ENCODE measurements around the gene MLH1. TPM values are rescaled to one million over a fixed set of nuclear protein-coding genes. Genes with fewer than 3 reads are reported as not detected.
"Not testable (repeated sequence)": the region's sequence is repeated elsewhere in the genome, so short reads cannot be mapped to it uniquely, and the experiment has no call there.

The MLH1 gene
- total RNA-seq, 1 experiment from 2014 or later = 79.7 TPM

DNA sequence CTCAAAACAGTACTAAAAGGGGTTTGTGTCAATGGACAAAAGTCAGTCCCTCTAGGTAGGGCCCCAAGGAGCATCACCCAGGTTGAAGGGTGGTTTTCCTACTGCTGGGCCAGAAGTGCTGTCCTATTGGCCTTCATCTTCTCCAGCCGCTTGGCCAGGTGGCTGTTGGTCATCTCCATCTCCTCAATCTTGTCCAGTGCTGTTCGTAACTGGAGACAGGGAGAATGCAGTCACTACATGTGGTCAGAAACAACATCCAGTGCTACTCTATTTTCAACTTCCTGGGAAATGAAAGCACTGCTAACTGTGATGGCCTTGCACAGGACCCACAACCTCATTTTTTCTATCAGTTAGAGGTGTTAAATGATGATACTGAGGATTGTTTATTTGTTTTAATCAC lies 60.4 kb downstream of the MLH1 start:
- H3K9me2 ChIP-seq (replicated peaks; ENCODE audit: low read length) = no peaks in the 10 kb centered on the region
- no peaks in the 10 kb centered on the region for H3K79me2 ChIP-seq (ENCODE audit: low read length)
- no peaks in the 10 kb centered on the region for H3K27me3 ChIP-seq (ENCODE audit: low read length)
- H4K20me1 ChIP-seq (ENCODE audit: low read length) = no peaks in the 10 kb centered on the region
- H3K4me1 ChIP-seq (ENCODE audit: insufficient read depth, low read length) = peaks cover 29% of the 10 kb centered on the region
- ChIA-PET POLR2A (ENCODE audit: unreplicated experiment) (no interaction called here), CTCF (no interaction called here)
- no peak overlapping the region for H2AFZ ChIP-seq (ENCODE audit: low read length)
- peak overlapping the region; percentile 65 for H3K27ac ChIP-seq (ENCODE audit: low read length)
- H3F3A ChIP-seq (ENCODE audit: low read length, unreplicated experiment) = peaks cover 8% of the 10 kb centered on the region
- H3K36me3 ChIP-seq (ENCODE audit: low read depth, low read length) = peaks cover 64% of the 10 kb centered on the region
- intact Hi-C loops (cut with micrococcal nuclease) = loop anchor here (2.0 kb wide), 1 partner anchor 159 kb away; no protein-coding TSS in a partner anchor
- TF ChIP-seq, protein P1, sequence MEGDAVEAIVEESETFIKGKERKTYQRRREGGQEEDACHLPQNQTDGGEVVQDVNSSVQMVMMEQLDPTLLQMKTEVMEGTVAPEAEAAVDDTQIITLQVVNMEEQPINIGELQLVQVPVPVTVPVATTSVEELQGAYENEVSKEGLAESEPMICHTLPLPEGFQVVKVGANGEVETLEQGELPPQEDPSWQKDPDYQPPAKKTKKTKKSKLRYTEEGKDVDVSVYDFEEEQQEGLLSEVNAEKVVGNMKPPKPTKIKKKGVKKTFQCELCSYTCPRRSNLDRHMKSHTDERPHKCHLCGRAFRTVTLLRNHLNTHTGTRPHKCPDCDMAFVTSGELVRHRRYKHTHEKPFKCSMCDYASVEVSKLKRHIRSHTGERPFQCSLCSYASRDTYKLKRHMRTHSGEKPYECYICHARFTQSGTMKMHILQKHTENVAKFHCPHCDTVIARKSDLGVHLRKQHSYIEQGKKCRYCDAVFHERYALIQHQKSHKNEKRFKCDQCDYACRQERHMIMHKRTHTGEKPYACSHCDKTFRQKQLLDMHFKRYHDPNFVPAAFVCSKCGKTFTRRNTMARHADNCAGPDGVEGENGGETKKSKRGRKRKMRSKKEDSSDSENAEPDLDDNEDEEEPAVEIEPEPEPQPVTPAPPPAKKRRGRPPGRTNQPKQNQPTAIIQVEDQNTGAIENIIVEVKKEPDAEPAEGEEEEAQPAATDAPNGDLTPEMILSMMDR (conservative IDR thresholded peaks at IDR 0.05; ENCODE audit: low read depth, low read length) = no peak
- TF ChIP-seq EZH2 (IDR thresholded peaks at IDR 0.05; ENCODE audit: low read length, unreplicated experiment) (no peak), EZH2phosphoT487 (IDR thresholded peaks at IDR 0.05; ENCODE audit: borderline replicate concordance, low read length) (no peak)
- no peaks in the 10 kb centered on the region for H3K9me3 ChIP-seq (ENCODE audit: low read length)
- no peak overlapping the region for H3K9ac ChIP-seq (ENCODE audit: low read length)
- no peak overlapping the region for H3K4me2 ChIP-seq (ENCODE audit: low read length)
- ATAC-seq = no peak
- H3K4me3 ChIP-seq (ENCODE audit: low read length) = no peak overlapping the region
- BruUV-seq (replicated peaks) = no TSS peak
- no peak for DNase-seq

DNA sequence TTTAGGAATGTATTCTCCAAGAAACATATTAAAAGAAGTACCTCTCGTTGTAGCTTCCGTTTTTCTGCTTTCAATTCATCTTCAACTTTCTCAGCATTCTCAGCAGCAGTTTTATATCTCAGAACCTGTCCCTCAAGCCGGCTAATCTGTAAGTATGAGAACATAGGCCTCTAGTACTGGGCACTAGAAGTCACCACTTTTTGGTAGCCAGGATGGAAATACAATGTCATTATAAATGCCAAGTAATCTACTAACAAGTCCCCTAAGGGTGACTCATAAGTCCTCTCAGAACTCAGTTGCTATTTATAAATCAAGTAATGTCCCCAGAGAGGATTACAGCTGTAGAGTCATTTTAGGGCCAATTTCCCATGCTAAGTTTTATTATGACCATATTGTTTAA lies 61.1 kb downstream of the MLH1 start:
- Histone ChIP-seq H3K9me3 (ENCODE audit: low read length) (no peaks in the 10 kb centered on the region), H3K4me2 (ENCODE audit: low read length) (no peak overlapping the region), H3F3A (ENCODE audit: low read length, unreplicated experiment) (peaks cover 8% of the 10 kb centered on the region), H4K20me1 (ENCODE audit: low read length) (no peaks in the 10 kb centered on the region), H3K27ac (ENCODE audit: low read length) (peak overlapping the region; percentile 65), H3K9me2 (replicated peaks; ENCODE audit: low read length) (no peaks in the 10 kb centered on the region), H2AFZ (ENCODE audit: low read length) (no peak overlapping the region), H3K4me1 (ENCODE audit: insufficient read depth, low read length) (peaks cover 29% of the 10 kb centered on the region), H3K79me2 (ENCODE audit: low read length) (no peaks in the 10 kb centered on the region), H3K9ac (ENCODE audit: low read length) (no peak overlapping the region), H3K27me3 (ENCODE audit: low read length) (no peaks in the 10 kb centered on the region), H3K36me3 (ENCODE audit: low read depth, low read length) (peaks cover 57% of the 10 kb centered on the region), H3K4me3 (ENCODE audit: low read length) (no peak overlapping the region)
- DNase-seq (peak; percentile 63), ATAC-seq (peak; percentile 70)
- TF ChIP-seq, protein P1 (conservative IDR thresholded peaks at IDR 0.05; ENCODE audit: low read depth, low read length) = no peak
- no peak for TF ChIP-seq EZH2 (IDR thresholded peaks at IDR 0.05; ENCODE audit: low read length, unreplicated experiment)
- intact Hi-C loops (cut with micrococcal nuclease) = no loop called here
- no TSS peak for BruUV-seq (replicated peaks)
- ChIA-PET POLR2A (ENCODE audit: unreplicated experiment) (no interaction called here), CTCF (no interaction called here)

DNA sequence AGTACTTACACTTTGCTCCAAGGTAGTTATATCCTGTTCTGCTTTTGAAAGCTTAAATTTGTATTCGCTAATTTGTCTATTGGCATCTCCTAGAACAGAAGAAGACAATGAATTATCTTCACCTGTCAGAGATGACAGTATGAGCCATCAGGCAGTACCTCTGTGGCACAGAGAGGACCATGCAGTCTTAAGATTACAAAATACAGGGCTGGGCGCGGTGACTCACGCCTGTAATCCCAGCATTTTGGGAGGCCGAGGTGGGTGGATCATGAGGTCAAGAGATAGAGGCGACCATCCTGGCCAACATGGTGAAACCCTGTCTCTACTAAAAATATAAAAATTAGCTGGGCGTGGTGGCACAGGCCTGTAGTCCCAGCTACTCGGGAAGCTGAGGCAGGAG lies 61.8 kb downstream of the MLH1 start:
- intact Hi-C loops (cut with micrococcal nuclease); H2AFZ ChIP-seq (ENCODE audit: low read length); H3K4me3 ChIP-seq (ENCODE audit: low read length); H3K9me3 ChIP-seq (ENCODE audit: low read length); H3K9me2 ChIP-seq (replicated peaks; ENCODE audit: low read length); DNase-seq; POLR2A ChIA-PET (ENCODE audit: unreplicated experiment); H3K9ac ChIP-seq (ENCODE audit: low read length); BruUV-seq (replicated peaks); H3F3A ChIP-seq (ENCODE audit: low read length, unreplicated experiment); H3K27me3 ChIP-seq (ENCODE audit: low read length); CTCF ChIA-PET; ATAC-seq; H3K79me2 ChIP-seq (ENCODE audit: low read length); H4K20me1 ChIP-seq (ENCODE audit: low read length); H3K4me2 ChIP-seq (ENCODE audit: low read length): not testable (repeated sequence)
- H3K27ac ChIP-seq (ENCODE audit: low read length) = peak overlapping the region; percentile 65
- peaks cover 50% of the 10 kb centered on the region for H3K36me3 ChIP-seq (ENCODE audit: low read depth, low read length)
- peaks cover 29% of the 10 kb centered on the region for H3K4me1 ChIP-seq (ENCODE audit: insufficient read depth, low read length)

All from PC-3 (cell line).